HL-60/S4 (cell line): ENCODE measurements around the gene CLIP2.

Experiments
- in situ Hi-C: fragments of 300-500 bp; cut with MboI; formaldehyde crosslinking; loops from 2 replicates; pipeline ENCODE4 v1.14.3; 2022; ENCODE audit warnings: low sequenced_read_pairs

The CLIP2 gene

DNA sequence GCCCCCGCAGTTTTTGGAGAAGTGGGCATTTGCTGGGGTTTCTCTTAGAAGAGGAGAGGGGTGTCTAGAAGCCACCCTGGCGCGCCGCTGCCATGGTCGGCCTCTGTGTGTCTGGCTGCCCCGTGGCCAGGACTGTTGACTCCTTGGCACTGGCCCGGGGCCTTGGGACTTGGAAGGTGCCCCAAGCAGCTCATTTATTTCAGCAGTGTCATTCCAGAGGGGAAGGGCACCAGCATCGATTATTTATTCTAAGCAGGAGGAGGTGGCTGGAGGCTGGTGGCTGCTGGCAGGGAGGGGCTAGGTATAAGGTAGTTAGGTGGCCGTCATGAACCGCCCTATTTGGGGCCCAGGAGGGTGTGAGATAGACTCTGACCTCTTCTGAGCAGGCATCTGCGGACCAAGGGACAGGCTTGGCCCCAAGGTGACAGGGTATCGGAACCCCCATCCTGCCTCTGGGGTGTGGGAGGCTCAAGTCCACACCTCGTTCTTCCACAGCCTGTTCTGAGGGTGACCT is 166.1 kb downstream of the CLIP2 start:
- in situ Hi-C loops: no loop called here
